ENCODE measurements around the gene GALNT10. TPM values are rescaled to one million over a fixed set of nuclear protein-coding genes. Genes with fewer than 3 reads are reported as not detected.

GALNT10 gene
- total and polyA plus RNA-seq, 2 experiments from 2014 or later, result 3.2 to 12.9 TPM

GRCh38 chr5:154369682-154370081 is 179.1 kb downstream of the GALNT10 start (continued):
- TF ChIP-seq ZNF462 (CRISPR knock-in tag; IDR thresholded peaks at IDR 0.05), result no peak
- no peak for TF ChIP-seq CREB1 (CRISPR knock-in tag; IDR thresholded peaks at IDR 0.05; ENCODE audit: low read depth)
- TF ChIP-seq STAT1 (IDR thresholded peaks at IDR 0.05; ENCODE audit: unreplicated experiment), result no peak

GRCh38 chr5:154370119-154370518 is 179.6 kb downstream of the GALNT10 start:
- Histone ChIP-seq H3K4me2 (0 out of 2 replicates have a peak overlapping the region, but pooled peaks have one; percentile 23), H3K27me3 (ENCODE audit: insufficient read depth) (no peaks in the 10 kb centered on the region), H3K9me2 (ENCODE audit: insufficient read depth) (no peaks in the 10 kb centered on the region; the same call in 1 of the 2 replicates), H4K20me1 (replicated peaks; ENCODE audit: insufficient read depth) (no peaks in the 10 kb centered on the region), H2AFZ (no peak overlapping the region), H3K27ac (ENCODE audit: low read depth) (no peak overlapping the region), H3F3A (replicated peaks; ENCODE audit: low read depth) (no peaks in the 10 kb centered on the region), H3K36me3 (ENCODE audit: insufficient read depth) (no peaks in the 10 kb centered on the region), H3K4me3 (no peak overlapping the region), H3K4me1 (ENCODE audit: insufficient read depth) (peaks cover 12% of the 10 kb centered on the region; the same call in 1 of the 2 replicates), H3K79me2 (replicated peaks; ENCODE audit: insufficient read depth) (no peaks in the 10 kb centered on the region)
- no peaks in the 10 kb centered on the region for H3K36me3 Mint-ChIP-seq (ENCODE audit: low read depth)
- H3K4me1 Mint-ChIP-seq, result peaks cover 27% of the 10 kb centered on the region
- H3K27me3 Mint-ChIP-seq (ENCODE audit: insufficient read depth, low read depth, poor library complexity), result peaks cover 11% of the 10 kb centered on the region
- no peaks in the 10 kb centered on the region for H3K9me3 Mint-ChIP-seq
- no peak overlapping the region for H3K4me3 Mint-ChIP-seq
- peak; percentile 71 for ATAC-seq
- peak overlapping the region; percentile 69; the same call in 1 of the 2 replicates for H3K27ac Mint-ChIP-seq
- peak; percentile 43 for DNase-seq (ENCODE audit: low spot score)
- TF ChIP-seq JUNB (IDR thresholded peaks at IDR 0.05; ENCODE audit: unreplicated experiment), result no peak
- no peak for TF ChIP-seq EZH2 (IDR thresholded peaks at IDR 0.05; ENCODE audit: low read depth, unreplicated experiment)
- no peak for TF ChIP-seq ZNF114 (CRISPR knock-in tag; IDR thresholded peaks at IDR 0.05)
- TF ChIP-seq REST (IDR thresholded peaks at IDR 0.05; ENCODE audit: unreplicated experiment), result no peak
- no peak for TF ChIP-seq ZNF331 (CRISPR knock-in tag; IDR thresholded peaks at IDR 0.05; ENCODE audit: low read depth)
- no peak for TF ChIP-seq CREB1 (CRISPR knock-in tag; IDR thresholded peaks at IDR 0.05; ENCODE audit: low read depth)
- TF ChIP-seq NANOG (IDR thresholded peaks at IDR 0.05; ENCODE audit: borderline replicate concordance), result no peak

All from GM23338 (cell line).